Measurements from ENCODE around the gene EPS8L2.

DNA sequence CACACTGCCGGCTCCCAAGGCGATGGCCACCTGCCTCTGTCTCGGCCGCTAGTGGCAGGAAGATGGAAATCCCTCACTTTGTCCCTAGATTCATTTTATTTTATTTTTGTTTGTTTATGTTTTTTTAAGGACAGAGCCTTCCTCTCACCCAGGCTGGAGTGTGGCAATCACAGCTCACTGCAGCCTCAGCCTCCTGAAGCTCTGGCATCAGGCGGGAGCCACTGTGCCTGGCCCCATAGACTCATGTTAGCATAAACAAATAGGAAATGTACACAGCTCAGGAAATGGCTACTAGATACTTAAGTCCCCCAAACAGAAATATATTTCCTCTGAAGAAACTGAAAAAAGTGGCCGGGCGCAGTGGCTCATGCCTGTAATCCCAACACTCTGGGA, 6.9 kb upstream of the EPS8L2 start:
- TF ChIP-seq POLR2A (IDR thresholded peaks at IDR 0.05; ENCODE audit: low read depth, low read length) = no peak
- no peak for TF ChIP-seq POLR2AphosphoS5 (IDR thresholded peaks at IDR 0.05; ENCODE audit: low read depth, low read length)
- TF ChIP-seq TAF1 (IDR thresholded peaks at IDR 0.05; ENCODE audit: borderline replicate concordance, low read depth, low read length) = no peak

All from GM12892 (cell line).